ENCODE data around the gene ST3GAL5.

GRCh38 chr2:85898881-85899280 is 10.1 kb upstream of the ST3GAL5 start:
- no peak for TF ChIP-seq POLR2A (IDR thresholded peaks at IDR 0.05)
- no peak for TF ChIP-seq CTCF (IDR thresholded peaks at IDR 0.05)
- TF ChIP-seq EP300 (IDR thresholded peaks at IDR 0.05; ENCODE audit: low read depth), result no peak
